Mesendoderm (in vitro differentiated cells): ENCODE measurements around the gene SIDT2.
A peak's percentile ranks its signal among the peaks of the same experiment; 100 is the strongest.

Source experiments
- DNase-seq: peaks from one replicate; pipeline ENCODE4 v3.0.0; 2013
- H2AK5ac ChIP-seq: 2 replicates; pipeline ENCODE4 v1.6.1; 2013; ENCODE audit warnings: low read length, inconsistent platforms
- H2BK120ac ChIP-seq: 2 replicates; pipeline ENCODE4 v1.6.1; 2013; ENCODE audit warnings: low read depth, mild to moderate bottlenecking, low read length, moderate library complexity, mixed read lengths
- H2BK15ac ChIP-seq: replicated peaks from 2 replicates; pipeline ENCODE4 v1.6.1; 2013; ENCODE audit warnings: low read depth, mild to moderate bottlenecking, moderate library complexity
- H2BK5ac ChIP-seq: 2 replicates; pipeline ENCODE4 v1.6.1; 2013; ENCODE audit warnings: low read length, inconsistent platforms
- H3K18ac ChIP-seq: 2 replicates; pipeline ENCODE4 v1.6.1; 2013; ENCODE audit warnings: mild to moderate bottlenecking, low read length, mixed read lengths
- H3K23ac ChIP-seq: one replicate; pipeline ENCODE4 v1.6.1; 2013; ENCODE audit warnings: low read length
- H3K27ac ChIP-seq: 2 replicates; pipeline ENCODE4 v1.5.1; 2013; ENCODE audit warnings: low read depth, mild to moderate bottlenecking, inconsistent platforms, low read length, moderate library complexity
- H3K27me3 ChIP-seq: 2 replicates; pipeline ENCODE4 v1.6.1; 2013; ENCODE audit warnings: low read length, control low read depth, mild to moderate bottlenecking, inconsistent platforms; ENCODE audit not compliant: insufficient read depth, poor library complexity
- H3K36me3 ChIP-seq: 2 replicates; pipeline ENCODE4 v1.6.1; 2013; ENCODE audit warnings: low read length, inconsistent platforms; ENCODE audit not compliant: control insufficient read depth, insufficient read depth
- H3K4ac ChIP-seq: one replicate; pipeline ENCODE4 v1.6.1; 2013; ENCODE audit warnings: low read depth, mild to moderate bottlenecking, low read length, moderate library complexity
- H3K4me1 ChIP-seq: 2 replicates; pipeline ENCODE4 v1.6.1; 2013; ENCODE audit warnings: low read depth, low read length, inconsistent platforms; ENCODE audit not compliant: control insufficient read depth
- H3K4me2 ChIP-seq: 2 replicates; pipeline ENCODE4 v1.6.1; 2013; ENCODE audit warnings: low read length
- H3K4me3 ChIP-seq: 2 replicates; pipeline ENCODE4 v1.5.1; 2013; ENCODE audit warnings: mild to moderate bottlenecking, low read length
- H3K56ac ChIP-seq: one replicate; pipeline ENCODE4 v1.6.1; 2013; ENCODE audit warnings: low read length
- H3K79me1 ChIP-seq: 2 replicates; pipeline ENCODE4 v1.6.1; 2013; ENCODE audit warnings: low read length, inconsistent platforms
- H3K79me2 ChIP-seq: 2 replicates; pipeline ENCODE4 v1.6.1; 2013; ENCODE audit warnings: mild to moderate bottlenecking, low read length; ENCODE audit not compliant: control insufficient read depth, insufficient read depth
- H3K9ac ChIP-seq: 2 replicates; pipeline ENCODE4 v1.6.1; 2013; ENCODE audit warnings: low read length, inconsistent platforms
- H4K5ac ChIP-seq: one replicate; pipeline ENCODE4 v1.6.1; 2013; ENCODE audit warnings: low read length
- H4K8ac ChIP-seq: one replicate; pipeline ENCODE4 v1.6.1; 2013; ENCODE audit warnings: low read depth, mild to moderate bottlenecking, control low read depth, low read length, moderate library complexity
- WGBS: extraction: QIAGEN DNeasy Blood & Tissue Kit; methylation state at CpG from one replicate; pipeline ENCODE4 v1.1.7; 2013; ENCODE audit warnings: low lambda C conversion rate, missing lambda C conversion rate; ENCODE audit not compliant: insufficient coverage; ENCODE audit errors: extremely low coverage; 5-methylcytosine and 5-hydroxymethylcytosine counted together

SIDT2 gene

GRCh38 chr11:117166491-117166890 is 12.1 kb upstream of the SIDT2 start:
- Histone ChIP-seq H2BK5ac (no peak overlapping the region), H3K36me3 (peaks cover 14% of the 10 kb centered on the region), H3K4me2 (no peak overlapping the region), H3K23ac (no peak overlapping the region), H3K27ac (no peak overlapping the region), H3K27me3 (no peaks in the 10 kb centered on the region), H3K79me1 (peaks cover 1% of the 10 kb centered on the region), H3K9ac (no peak overlapping the region), H3K56ac (no peak overlapping the region), H2AK5ac (no peak overlapping the region), H3K4ac (no peak overlapping the region), H3K18ac (no peak overlapping the region), H4K5ac (no peak overlapping the region), H2BK15ac (no peak overlapping the region), H3K4me3 (no peak overlapping the region), H3K79me2 (peaks cover 2% of the 10 kb centered on the region), H2BK120ac (no peak overlapping the region), H4K8ac (no peak overlapping the region), H3K4me1 (no peaks in the 10 kb centered on the region)
- DNase-seq, result no peak
- no CpG with 5 or more reads among the region's 1 CpG for WGBS

GRCh38 chr11:117169736-117170135 is 8.8 kb upstream of the SIDT2 start:
- no peak overlapping the region for H2BK120ac ChIP-seq
- no peak overlapping the region for H3K23ac ChIP-seq
- peaks cover 18% of the 10 kb centered on the region for H3K36me3 ChIP-seq
- no peak overlapping the region for H3K4ac ChIP-seq
- H3K27me3 ChIP-seq, result no peaks in the 10 kb centered on the region
- H3K27ac ChIP-seq, result no peak overlapping the region
- H3K79me1 ChIP-seq, result peaks cover 1% of the 10 kb centered on the region
- no CpG with 5 or more reads among the region's 2 CpGs for WGBS
- no peak overlapping the region for H2BK5ac ChIP-seq
- H3K4me2 ChIP-seq, result no peak overlapping the region
- H3K9ac ChIP-seq, result no peak overlapping the region
- H3K4me3 ChIP-seq, result no peak overlapping the region
- H3K4me1 ChIP-seq, result peaks cover 4% of the 10 kb centered on the region
- H4K5ac ChIP-seq, result no peak overlapping the region
- peaks cover 2% of the 10 kb centered on the region for H3K79me2 ChIP-seq
- no peak overlapping the region for H4K8ac ChIP-seq
- no peak overlapping the region for H3K56ac ChIP-seq
- DNase-seq, result no peak
- H2BK15ac ChIP-seq, result no peak overlapping the region
- no peak overlapping the region for H3K18ac ChIP-seq
- no peak overlapping the region for H2AK5ac ChIP-seq

- no peak overlapping the region for H3K4me2 ChIP-seq
- peaks cover 18% of the 10 kb centered on the region for H3K36me3 ChIP-seq
- H3K4ac ChIP-seq, result no peak overlapping the region
- no peak overlapping the region for H3K27ac ChIP-seq
- H2BK5ac ChIP-seq, result no peak overlapping the region
- no peak overlapping the region for H2AK5ac ChIP-seq
- no peak overlapping the region for H3K18ac ChIP-seq
- H2BK120ac ChIP-seq, result no peak overlapping the region
- peaks cover 4% of the 10 kb centered on the region for H3K4me1 ChIP-seq
- no peak overlapping the region for H3K4me3 ChIP-seq
- H4K5ac ChIP-seq, result no peak overlapping the region
- no peak overlapping the region for H3K23ac ChIP-seq
- peaks cover 2% of the 10 kb centered on the region for H3K79me2 ChIP-seq
- H3K27me3 ChIP-seq, result no peaks in the 10 kb centered on the region
- H2BK15ac ChIP-seq, result no peak overlapping the region
- WGBS, result no CpG with 5 or more reads among the region's 9 CpGs
- H3K79me1 ChIP-seq, result peaks cover 1% of the 10 kb centered on the region
- H3K9ac ChIP-seq, result no peak overlapping the region
- H4K8ac ChIP-seq, result no peak overlapping the region
- H3K56ac ChIP-seq, result no peak overlapping the region
- DNase-seq, result no peak
These were observed 8.3 kb upstream of the SIDT2 start for GRCh38 chr11:117170210-117170609.

DNA sequence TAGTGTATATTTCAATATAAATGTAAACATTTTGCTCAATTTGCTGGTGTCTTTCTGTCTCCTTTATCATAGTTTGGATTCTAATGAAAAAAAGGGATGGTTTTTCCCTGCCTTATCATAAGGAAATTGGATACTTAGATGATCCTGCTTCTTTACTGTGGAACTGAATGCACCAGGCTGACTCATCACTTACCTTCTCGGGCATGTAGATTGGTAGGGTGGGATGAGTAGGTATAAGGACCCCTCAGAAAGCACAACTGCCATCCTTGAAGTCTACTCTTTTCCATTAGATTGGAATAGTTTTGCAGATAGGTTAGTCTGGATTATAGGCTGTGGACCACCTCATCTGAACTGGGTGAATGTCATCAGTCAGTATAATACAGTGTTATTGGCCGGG is 7.5 kb upstream of the SIDT2 start:
- Histone ChIP-seq H2BK5ac (no peak overlapping the region), H3K23ac (no peak overlapping the region), H3K18ac (no peak overlapping the region), H2BK15ac (no peak overlapping the region), H3K4ac (no peak overlapping the region), H3K36me3 (peaks cover 18% of the 10 kb centered on the region), H2AK5ac (no peak overlapping the region), H3K4me3 (no peak overlapping the region), H3K4me2 (no peak overlapping the region), H4K8ac (no peak overlapping the region), H4K5ac (no peak overlapping the region), H3K79me1 (peaks cover 1% of the 10 kb centered on the region), H2BK120ac (no peak overlapping the region), H3K27ac (no peak overlapping the region), H3K56ac (no peak overlapping the region), H3K27me3 (no peaks in the 10 kb centered on the region), H3K4me1 (peaks cover 4% of the 10 kb centered on the region), H3K9ac (no peak overlapping the region), H3K79me2 (peaks cover 2% of the 10 kb centered on the region)
- no peak for DNase-seq
- no CpG with 5 or more reads among the region's 2 CpGs for WGBS

GRCh38 chr11:117171404-117172061 is 7.0 kb upstream of the SIDT2 start:
- Histone ChIP-seq H2BK15ac (no peak overlapping the region), H3K4me3 (no peak overlapping the region), H2BK5ac (no peak overlapping the region), H4K8ac (no peak overlapping the region), H2AK5ac (no peak overlapping the region), H3K4ac (no peak overlapping the region), H3K23ac (no peak overlapping the region), H3K9ac (peak overlapping the region; percentile 36), H4K5ac (no peak overlapping the region), H3K4me2 (no peak overlapping the region), H3K18ac (no peak overlapping the region), H3K27ac (no peak overlapping the region), H2BK120ac (no peak overlapping the region), H3K4me1 (peaks cover 4% of the 10 kb centered on the region), H3K79me2 (peaks cover 2% of the 10 kb centered on the region), H3K36me3 (peaks cover 17% of the 10 kb centered on the region), H3K27me3 (no peaks in the 10 kb centered on the region), H3K79me1 (peaks cover 1% of the 10 kb centered on the region), H3K56ac (peak overlapping the region; percentile 7)
- DNase-seq, result peak; percentile 45
- WGBS, result no CpG with 5 or more reads among the region's 14 CpGs
